ENCODE data around the gene HTR1E.
"Not testable (repeated sequence)": the region's sequence is repeated elsewhere in the genome, so short reads cannot be mapped to it uniquely, and the experiment has no call there.

Gene HTR1E

GRCh38 chr6:86913795-86914194 lies 23.5 kb upstream of the HTR1E start (continued):
- TF ChIP-seq CREB5 (CRISPR knock-in tag; IDR thresholded peaks at IDR 0.05; ENCODE audit: low read depth) = peak; percentile 49; the same call in 1 of the 2 replicates
- TF ChIP-seq CSRNP3 (CRISPR knock-in tag; IDR thresholded peaks at IDR 0.05) = no peak
- TF ChIP-seq ARNTL (CRISPR knock-in tag; IDR thresholded peaks at IDR 0.05; ENCODE audit: borderline replicate concordance, low read depth) = no peak
- peak; percentile 92 for TF ChIP-seq ISL1 (CRISPR knock-in tag; IDR thresholded peaks at IDR 0.05)

GRCh38 chr6:86916393-86916792 lies 20.9 kb upstream of the HTR1E start:
- no peak for TF ChIP-seq ZFP30 (CRISPR knock-in tag; IDR thresholded peaks at IDR 0.05)
- no peak for TF ChIP-seq POU6F1 (CRISPR knock-in tag; IDR thresholded peaks at IDR 0.05; ENCODE audit: borderline replicate concordance, low read depth)
- TF ChIP-seq TSHZ2 (CRISPR knock-in tag; IDR thresholded peaks at IDR 0.05) = no peak
- no peak for ATAC-seq

GRCh38 chr6:86927138-86927537 lies 10.2 kb upstream of the HTR1E start:
- not testable (repeated sequence) for ATAC-seq

GRCh38 chr6:86927859-86928258 lies 9.5 kb upstream of the HTR1E start:
- not testable (repeated sequence) for ATAC-seq

GRCh38 chr6:86934365-86934764 lies 3.0 kb upstream of the HTR1E start:
- TF ChIP-seq CREB5 (CRISPR knock-in tag; IDR thresholded peaks at IDR 0.05; ENCODE audit: low read depth) (no peak), ZNF565 (CRISPR knock-in tag; conservative IDR thresholded peaks at IDR 0.05; ENCODE audit: low read depth) (no peak), BACH2 (CRISPR knock-in tag; IDR thresholded peaks at IDR 0.05; ENCODE audit: borderline replicate concordance) (no peak), ZC3H10 (CRISPR knock-in tag; IDR thresholded peaks at IDR 0.05) (no peak), TCF4 (CRISPR knock-in tag; IDR thresholded peaks at IDR 0.05; ENCODE audit: borderline replicate concordance) (no peak), CSRNP3 (CRISPR knock-in tag; IDR thresholded peaks at IDR 0.05) (no peak), ESRRG (CRISPR knock-in tag; IDR thresholded peaks at IDR 0.05) (no peak), CSDC2 (CRISPR knock-in tag; IDR thresholded peaks at IDR 0.05) (no peak), TSHZ2 (CRISPR knock-in tag; IDR thresholded peaks at IDR 0.05) (no peak), POU6F1 (CRISPR knock-in tag; IDR thresholded peaks at IDR 0.05; ENCODE audit: borderline replicate concordance, low read depth) (no peak)
- ATAC-seq = no peak

Measured in SK-N-SH treated with all-trans-retinoic acid at 6 μM for 48 hours (cell line).